GM18868 (cell line): ENCODE results near the gene CEP55.

ENCODE experiments used
- ATAC-seq: cut with Tn5 transposase; IDR thresholded peaks from one replicate; pipeline ENCODE4 v1.9.1; 2021; ENCODE audit warnings: mild to moderate bottlenecking, moderate library complexity; ENCODE audit not compliant: unreplicated experiment

CEP55 gene

DNA sequence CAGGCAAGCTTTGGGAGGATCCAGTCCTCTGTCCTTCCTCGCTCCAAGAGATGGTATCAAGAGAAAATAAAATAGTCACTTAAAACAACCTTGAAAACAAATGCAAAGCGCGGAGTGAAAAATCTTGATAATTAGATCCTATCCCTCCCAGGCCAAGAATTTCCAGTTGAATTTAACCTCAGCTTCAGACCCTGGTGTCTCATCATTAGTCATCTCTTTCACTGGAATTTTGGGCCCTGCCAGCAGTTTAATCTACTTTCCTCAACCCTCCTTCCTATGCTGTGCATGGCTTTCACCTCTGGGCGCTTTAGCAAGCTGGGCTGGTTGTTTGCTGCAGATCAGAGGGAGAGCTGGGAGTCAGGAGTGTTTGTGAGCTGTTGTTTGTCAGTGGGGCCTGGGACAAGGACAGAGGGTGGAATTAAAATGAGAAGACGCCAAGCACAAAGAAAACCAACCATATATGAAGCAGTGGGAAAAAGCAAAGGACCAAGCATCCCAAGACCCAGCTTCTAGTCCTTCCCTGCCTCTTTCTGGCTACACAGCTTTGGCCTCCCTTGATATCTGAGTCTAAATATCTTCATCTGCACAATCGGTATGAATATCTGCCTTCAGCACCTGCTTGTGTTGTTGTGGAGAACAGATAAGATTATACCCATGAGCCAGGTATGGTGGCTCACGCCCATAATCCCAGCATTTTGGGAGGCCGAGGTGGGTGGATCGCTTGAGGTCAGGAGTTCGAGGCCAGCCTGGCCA lies 27.8 kb upstream of the CEP55 start:
- ATAC-seq: no peak

DNA sequence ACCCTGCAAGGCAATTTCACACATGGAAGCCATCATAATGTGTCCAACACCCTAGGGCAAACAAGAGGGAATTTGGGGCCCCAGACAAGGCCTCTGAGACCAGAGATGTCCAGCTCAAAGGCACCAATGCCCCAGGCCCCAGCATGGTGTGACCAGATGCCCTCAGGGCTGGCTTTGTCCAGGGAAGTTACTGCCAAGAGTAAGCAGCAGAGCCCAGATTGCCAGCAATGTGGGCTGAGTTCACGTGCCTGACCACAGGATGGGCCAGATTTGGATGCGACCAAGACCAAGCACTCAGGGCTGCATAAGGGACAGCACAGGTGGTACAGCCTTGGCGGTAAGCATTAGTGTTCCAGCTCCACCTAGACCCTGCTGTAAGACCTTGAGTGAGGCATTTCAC lies 27.0 kb upstream of the CEP55 start:
- ATAC-seq: no peak

DNA sequence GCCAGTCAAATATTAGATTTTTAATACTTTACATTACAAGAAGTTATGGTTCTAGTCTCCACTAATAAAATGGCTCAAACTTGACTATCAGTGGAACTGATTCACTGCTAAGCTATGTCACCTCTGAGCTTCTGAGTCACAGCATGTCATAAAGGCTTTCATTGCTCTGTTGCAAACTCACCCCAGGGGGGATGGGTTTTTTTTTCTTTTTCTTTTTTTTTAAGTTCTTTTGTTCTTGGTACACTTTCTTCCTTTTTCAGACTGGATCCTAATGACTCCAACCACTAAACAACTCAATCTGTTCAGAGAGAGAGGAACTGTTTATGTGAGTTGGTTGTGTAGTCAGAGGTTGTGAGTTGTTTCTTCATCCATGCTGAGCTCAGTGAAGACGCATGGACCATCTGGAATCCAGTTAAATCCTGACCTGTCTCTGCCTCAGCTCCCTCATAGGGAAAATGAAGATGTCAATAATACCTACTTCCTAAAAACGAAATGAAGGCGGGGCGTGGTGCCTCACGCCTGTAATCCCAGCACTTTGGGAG lies 25.2 kb upstream of the CEP55 start:
- no peak for ATAC-seq

DNA sequence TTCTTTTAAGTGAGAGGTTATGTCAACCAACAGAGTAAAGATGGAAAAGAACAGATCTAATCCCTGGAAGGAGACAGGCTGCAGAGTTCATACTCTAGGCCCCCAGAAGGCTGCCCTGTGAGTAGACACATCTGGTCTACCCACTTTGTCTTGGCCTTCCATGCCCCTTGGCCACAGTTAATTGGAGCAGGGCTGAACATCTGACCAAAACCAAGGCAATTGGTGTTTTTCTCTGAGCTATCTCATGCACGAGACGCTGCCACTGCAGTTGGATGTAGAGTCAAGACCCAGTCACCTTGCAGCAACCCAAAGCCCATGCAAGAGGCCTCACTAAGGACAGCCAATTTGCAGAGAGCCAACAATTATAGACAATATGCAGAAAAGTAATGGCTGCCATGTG lies 23.3 kb upstream of the CEP55 start:
- no peak for ATAC-seq

DNA sequence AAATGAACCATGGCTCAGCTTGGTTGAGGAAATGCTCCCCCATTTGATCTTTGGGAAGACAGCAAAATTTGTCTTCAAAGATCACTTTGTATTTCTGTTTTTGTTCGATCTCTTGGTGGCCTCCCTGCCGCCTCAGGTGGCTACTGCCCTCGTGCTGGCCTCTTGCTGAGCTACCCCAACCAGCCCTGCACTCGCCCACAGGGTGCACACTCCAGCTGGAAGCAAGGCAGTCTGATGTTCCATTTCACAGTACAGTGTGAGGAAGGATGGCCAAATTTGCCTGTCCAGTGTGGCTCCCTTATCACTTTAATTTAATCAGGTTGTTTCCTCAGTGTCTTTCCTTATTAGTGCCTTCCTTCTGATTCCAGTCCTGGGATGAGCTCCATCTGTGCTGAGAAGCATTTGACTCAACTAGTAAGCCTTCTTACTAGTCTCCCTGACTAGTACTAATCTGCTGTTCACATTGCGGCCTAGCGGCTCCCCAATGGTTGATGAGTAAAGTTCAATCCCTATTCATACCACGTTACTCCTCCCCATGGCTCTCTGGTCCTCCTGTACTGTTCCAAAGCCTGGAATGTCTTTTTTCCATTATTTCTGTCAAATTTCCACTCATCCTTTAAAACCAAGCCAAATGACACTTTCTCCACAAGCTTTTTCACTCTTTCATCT lies 22.5 kb upstream of the CEP55 start:
- ATAC-seq: no peak

DNA sequence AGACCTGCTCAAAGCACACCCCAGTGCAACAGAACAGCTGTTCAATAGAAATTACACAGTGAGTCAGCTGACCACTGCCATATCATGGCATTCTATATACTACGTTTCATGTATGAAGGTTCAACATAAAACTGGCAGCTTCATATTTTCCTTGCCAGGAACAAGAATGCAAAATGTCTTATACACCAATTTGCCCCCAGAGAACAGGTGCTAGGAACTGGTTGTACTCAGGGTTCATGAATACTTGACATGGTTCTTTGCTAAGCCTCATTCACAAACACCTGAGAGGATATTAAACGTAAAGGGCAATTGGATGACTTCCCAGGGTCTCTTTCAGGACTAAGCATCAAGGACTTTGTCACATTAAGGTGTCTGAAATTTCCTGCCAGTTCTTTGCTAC lies 21.2 kb upstream of the CEP55 start:
- ATAC-seq: no peak

DNA sequence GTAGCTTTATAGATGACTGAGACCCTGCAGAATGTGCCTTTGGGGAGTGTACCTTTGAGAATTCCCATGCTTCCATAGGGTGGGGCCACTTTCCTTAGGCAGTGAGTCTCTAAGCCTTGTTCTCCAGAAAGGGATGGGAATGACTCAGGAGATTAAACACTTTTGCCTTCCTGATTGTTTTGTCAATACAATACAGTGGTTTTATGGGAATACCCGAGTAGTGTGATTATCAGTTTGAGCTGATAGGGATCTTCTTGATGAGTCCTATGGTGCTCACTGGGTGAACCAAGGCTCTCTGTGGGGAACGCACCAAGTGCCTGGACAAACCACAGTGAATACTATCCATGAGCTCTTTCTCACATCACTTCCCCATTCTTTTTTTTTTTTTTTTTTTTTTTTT lies 20.5 kb upstream of the CEP55 start:
- no peak for ATAC-seq

DNA sequence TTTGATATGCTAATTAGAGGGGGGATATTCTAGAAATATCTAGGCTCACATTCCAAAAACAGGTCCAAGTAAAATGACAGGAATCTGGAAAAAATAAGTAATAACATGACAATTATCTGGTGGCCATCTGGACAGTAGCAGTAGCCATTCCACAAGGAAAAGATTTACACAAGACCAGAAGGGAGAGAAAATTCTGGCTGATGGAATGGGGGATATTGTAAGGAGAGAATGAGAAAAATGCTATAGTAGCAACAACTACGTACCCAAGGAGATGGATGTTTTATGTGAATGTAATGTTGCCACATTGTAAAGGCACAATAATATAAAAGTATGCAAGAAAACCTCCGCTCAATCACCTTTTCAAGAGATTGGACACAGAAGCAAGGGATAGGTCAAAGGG lies 19.7 kb upstream of the CEP55 start:
- no peak for ATAC-seq

DNA sequence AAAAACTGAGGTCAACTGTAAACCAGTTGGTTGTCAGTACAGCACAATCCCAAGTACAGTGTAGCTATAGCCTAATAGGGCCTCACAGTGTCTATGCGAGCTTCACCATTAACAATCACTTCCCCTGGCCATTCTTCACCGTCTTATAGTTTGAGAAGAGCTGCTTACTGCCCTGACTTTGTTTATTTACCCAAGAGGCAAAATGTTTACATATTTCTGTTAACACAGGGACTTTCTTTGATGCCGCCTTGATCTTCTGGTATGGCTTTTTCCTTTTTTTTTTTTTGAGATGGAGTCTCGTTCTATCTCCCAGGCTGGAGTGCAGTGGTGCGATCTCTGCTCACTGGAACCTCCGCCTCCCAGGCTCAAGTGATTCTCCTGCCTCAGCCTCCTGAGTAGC lies 17.5 kb upstream of the CEP55 start:
- no peak for ATAC-seq

DNA sequence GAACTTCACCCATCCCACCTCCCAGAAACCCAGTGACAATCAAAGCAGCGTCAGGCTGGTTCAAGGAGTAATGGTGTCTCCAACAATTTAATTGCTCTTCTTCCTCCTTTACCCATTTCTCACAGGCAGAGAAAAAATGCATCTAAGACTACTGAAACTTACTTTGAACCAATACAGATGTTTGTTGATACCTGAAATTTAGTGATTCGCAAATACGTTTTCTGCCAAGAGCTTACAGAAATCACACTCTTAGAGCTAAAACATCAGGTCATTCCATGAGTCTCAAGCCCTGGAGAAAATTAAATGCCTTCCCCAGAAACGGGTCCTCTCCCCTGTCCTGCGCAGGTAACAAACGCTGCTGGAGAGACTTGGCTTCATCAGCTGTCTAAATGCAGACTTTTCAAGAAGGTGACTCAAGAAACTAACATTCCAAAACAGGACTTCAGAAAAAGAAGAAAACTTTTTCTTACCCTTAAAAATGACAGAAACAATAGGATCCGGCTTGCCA lies 14.7 kb upstream of the CEP55 start:
- ATAC-seq: peak; percentile 6

DNA sequence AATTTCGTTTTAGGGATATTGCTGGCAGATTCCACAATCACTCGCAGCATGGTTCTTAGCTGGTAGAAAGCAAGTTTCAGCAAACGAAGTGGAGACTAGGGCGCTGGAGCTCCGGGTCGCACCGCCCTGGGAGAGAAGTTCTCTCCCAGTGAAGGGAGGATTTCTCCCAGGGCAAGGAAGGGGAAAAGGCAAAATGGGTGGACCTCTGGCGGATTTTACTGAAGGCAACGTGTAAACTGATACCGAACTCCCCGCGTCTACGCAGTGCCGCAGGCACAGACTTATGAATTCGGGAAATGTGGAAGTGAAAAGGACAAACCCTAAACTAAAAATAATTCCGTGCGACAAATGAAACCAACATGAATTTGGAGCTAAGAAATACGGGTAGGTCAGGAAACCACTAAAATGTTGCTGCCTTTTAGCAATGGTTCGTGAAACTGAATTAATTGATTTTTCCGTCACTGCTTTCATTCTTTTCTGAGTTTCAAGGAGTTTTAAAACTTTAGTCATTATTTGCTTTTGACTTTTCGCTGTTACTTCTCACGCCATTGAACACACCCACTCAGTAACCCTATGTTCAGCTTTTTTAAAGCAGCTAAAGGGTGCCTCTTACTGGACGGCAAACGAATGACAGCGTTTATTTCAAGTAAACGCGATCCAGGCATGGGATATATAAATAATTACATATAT lies 14.1 kb upstream of the CEP55 start, which contains the start of gene MYOF:
Gene MYOF (minus strand): TSS at position 190 of the 690 bp plus-strand sequence. CDS start 140 bp downstream, at position 50.
- ATAC-seq: peak; percentile 83

DNA sequence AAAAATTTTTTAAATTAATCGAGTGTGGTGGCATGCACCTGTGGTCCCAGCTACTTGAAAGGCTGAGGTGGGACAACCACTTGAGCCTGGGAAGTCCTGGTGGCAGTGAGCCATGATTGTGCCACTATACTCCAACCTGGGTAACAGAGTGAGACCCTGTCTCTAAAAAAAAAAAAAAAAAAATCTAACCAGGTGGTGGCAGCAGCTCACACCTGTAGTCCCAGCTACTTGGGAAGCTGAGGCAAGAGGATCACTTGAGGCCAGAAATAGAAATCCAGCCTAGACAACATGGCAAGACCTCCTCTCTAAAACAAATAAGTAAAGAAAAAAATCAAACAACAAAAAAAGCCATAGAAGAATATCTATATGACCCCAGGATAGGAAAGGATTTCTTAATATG lies 10.7 kb upstream of the CEP55 start:
- ATAC-seq: no peak

DNA sequence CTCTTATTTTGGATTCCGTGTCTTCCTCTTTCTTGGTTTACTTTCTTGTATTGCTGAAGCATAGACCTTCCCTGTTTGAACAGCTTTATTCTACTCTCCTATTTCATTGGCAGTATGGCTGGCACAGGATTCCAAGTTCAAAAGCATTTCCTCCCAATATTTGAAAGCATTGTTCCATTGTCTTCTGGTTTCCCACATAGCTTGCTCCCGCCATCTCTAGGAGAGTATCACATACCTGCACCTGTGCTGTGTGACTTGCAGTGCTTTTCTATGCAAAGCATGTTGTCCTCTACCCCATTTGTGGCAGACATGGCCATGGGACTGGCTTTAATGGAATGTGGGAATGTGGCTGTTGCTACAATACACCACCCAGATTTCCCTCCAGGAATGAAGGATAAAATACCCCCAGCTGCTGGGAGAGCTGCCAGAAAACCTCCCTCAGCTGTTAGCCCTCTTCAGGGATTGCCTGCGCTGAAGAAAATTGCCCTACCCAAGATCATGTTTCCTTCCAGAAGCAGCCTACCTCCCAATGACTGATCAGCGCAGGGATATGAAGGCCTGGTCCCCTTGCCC lies 7.4 kb upstream of the CEP55 start:
- no peak for ATAC-seq

DNA sequence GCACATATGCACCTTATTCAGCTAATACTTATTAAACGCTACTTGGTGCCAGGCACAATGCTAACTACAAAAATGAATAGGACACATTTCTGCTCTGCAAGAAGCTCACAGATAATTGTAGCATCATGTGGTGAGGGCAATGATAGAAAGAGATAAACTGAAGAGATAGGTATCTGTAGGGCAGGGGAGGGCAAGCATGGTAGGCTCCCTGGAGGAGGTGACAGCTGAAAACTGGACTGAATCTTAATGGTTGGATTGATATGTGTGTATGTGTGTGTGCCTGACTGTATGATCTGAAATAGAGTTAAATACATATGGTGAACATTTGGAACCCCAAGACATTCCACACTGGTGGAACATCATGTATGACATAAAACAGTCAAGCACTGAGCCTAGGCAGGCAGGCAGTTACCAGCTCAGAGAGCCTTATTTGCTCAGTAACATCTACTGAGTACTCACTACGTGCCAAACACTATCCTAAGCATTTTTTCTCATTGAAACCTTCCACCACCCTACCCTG lies 4.8 kb upstream of the CEP55 start:
- no peak for ATAC-seq

DNA sequence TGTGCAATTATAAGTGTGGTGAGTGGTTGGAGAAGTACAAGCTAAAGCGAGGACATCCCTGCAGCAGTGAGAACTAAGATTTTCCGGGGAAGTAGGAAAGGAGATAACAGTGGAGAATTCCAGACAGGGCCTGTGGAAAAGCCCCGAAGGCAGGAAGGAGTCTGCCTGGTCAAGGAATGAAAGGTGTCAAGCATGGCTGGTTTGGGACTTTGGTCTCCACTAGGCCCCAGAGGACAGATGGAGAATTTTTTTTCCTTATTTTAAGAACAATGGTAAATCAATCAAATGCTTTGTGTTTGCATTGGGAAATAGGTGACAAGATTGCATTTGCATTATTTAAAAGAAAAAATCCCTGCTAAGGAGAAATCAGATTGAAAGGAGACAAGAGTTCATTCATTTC lies 3.2 kb upstream of the CEP55 start:
- ATAC-seq: no peak

DNA sequence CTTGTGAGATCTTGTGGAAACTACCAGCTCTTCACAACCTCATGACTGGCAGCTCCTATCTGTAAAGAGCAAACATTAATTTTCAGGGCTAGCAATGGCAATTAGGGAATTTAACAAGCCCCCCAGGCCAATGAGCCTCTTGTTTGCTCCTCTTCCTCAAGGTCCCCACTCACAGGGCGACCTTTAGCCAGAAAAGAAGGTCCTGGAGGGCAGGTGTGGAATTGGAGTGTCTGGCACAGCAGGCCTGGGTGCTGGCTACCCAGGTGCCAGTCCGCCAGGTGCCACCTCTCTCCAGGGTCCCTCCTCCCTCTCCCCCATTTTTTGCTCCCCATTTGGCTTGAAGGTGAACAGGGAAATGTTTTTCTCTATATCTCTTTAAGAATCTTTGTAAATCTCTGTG lies 1.9 kb upstream of the CEP55 start:
- ATAC-seq: no peak

DNA sequence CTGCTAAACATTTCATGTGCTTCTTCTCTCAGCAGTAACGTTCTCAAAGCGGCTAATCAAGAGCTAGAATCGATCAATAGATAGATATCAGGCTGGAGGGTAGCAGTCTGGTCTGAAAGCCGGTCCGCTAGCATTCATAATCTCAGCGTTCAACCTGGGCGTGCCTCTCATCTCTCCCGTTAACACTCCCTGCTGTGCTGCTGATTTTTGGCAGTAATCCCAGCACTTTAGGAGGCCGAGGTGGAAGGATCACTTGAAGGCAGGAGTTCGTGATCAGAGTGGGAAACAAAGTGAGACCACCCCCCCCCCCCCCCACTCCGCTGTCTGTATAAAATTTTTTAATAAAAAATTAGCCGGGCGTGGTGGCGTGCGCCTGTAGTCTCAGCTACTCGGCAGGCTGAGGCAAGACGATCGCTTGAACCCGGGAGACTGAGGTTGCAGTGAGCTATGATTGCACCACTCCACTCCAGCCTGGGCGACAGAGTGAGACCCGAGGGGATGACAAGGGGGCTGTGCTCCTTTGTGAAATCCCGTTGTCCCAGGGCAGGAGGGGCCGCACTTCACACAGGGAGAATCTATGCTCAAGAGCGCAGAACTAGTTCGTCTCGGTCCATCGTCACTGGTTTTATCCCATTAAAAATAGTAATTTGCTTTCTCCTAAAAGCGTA lies 624 bp upstream of the CEP55 start:
- peak; percentile 19 for ATAC-seq

DNA sequence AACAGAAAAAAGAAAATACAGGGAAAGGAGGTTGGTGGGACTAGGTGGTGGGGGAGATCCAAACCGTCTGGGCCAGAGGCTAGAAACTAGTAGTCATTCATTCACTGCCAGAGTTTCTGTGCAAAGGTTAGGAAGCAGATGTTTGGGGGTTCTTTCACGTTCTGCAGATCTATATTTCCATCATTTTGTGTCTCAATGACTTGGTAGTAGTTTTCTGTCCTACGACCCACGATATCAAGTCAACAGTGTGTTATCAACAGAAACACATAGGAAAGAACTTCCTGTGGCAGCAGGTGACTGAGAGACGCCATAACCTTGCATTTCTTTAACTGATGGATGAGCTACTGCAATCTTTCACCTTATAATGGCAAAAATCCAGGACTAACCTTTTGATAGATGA lies 1.8 kb downstream of the CEP55 start:
- ATAC-seq: no peak

DNA sequence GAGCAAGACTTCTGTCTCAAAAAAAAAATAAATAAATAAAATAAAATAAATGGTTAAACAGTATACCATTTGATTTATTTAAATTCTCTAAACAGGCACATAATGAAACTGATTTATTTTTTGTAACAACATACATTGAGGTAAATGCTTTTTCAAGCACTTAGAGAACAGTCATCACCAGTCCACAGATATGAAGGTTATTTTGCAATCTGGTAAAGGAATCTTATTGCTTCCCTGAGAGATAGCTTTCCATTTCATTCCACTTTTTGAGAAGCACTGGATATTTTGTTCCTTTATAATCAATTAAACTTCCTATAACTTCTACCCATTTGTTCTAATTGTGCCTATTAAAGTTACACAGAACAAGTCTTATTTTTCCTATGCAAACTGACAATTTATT lies 5.2 kb downstream of the CEP55 start:
- no peak for ATAC-seq

DNA sequence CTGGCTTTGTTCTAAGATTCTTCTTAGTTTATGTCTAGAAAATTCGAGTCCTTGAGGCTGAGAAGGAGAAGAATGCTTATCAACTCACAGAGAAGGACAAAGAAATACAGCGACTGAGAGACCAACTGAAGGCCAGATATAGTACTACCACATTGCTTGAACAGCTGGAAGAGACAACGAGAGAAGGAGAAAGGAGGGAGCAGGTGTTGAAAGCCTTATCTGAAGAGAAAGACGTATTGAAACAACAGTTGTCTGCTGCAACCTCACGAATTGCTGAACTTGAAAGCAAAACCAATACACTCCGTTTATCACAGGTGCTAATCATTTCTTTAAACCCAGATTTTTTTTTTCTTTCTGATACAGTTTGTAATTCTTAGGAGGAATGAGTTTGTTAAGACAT lies 6.7 kb downstream of the CEP55 start:
- ATAC-seq: peak; percentile 82
